HepG2 (cell line): Measurements from ENCODE around the gene ODAD4. TPM values are rescaled to one million over a fixed set of nuclear protein-coding genes. Genes with fewer than 3 reads are reported as not detected.
A peak's percentile ranks its signal among the peaks of the same experiment; 100 is the strongest.

Experiments
- ARNT ChIP-seq: fragments of 450-650 bp; IDR thresholded peaks from 2 replicates; pipeline ENCODE4 v1.6.1; 2017
- ELF4 ChIP-seq: sonication (generic); formaldehyde crosslinking; IDR thresholded peaks from 2 replicates; pipeline ENCODE4 v1.5.0; 2020; ENCODE audit warnings: missing genetic modification reagents, mild to moderate bottlenecking, moderate library complexity, borderline replicate concordance
- GATAD1 ChIP-seq: IDR thresholded peaks from 2 replicates; pipeline ENCODE4 v1.6.1; 2016; ENCODE audit warnings: missing genetic modification reagents, missing compliant biosample characterization
- LCORL ChIP-seq, 2 experiments: fragments of 450-650 bp in 1 of 2; sonication (generic) in 1 of 2; formaldehyde crosslinking in 1 of 2; IDR thresholded peaks; 2 replicates each; pipeline versions ENCODE4 v1.5.0 to v1.6.1; 2017 to 2020; ENCODE audit warnings: antibody characterized with exemption in 1 of 2, missing genetic modification reagents in 1 of 2
- MBNL3 ChIP-seq: fragments of 250-450 bp; sonication (Bioruptor Pico); conservative IDR thresholded peaks from 2 replicates; pipeline ENCODE4 v1.8.0; 2022; ENCODE audit warnings: mild to moderate bottlenecking, inconsistent platforms
- MIER2 ChIP-seq: IDR thresholded peaks from 2 replicates; pipeline ENCODE4 v1.6.1; 2016; ENCODE audit warnings: missing biosample characterization, missing genetic modification reagents
- RXRB ChIP-seq: IDR thresholded peaks from 2 replicates; pipeline ENCODE4 v1.6.1; 2016; ENCODE audit warnings: borderline replicate concordance, missing genetic modification reagents, missing compliant biosample characterization
- SMAD3 ChIP-seq: sonication (generic); formaldehyde crosslinking; IDR thresholded peaks from 2 replicates; pipeline ENCODE4 v1.4.0; 2020; ENCODE audit warnings: missing genetic modification reagents
- SMC3 ChIP-seq: IDR thresholded peaks from 2 replicates; pipeline ENCODE4 v1.6.1; 2011; ENCODE audit warnings: low read length, improper control_type of control experiment
- ZNF773 ChIP-seq: sonication (generic); formaldehyde crosslinking; IDR thresholded peaks from 2 replicates; pipeline ENCODE4 v1.4.0; 2020; ENCODE audit warnings: missing genetic modification reagents, borderline replicate concordance
- ZNF781 ChIP-seq: sonication (generic); formaldehyde crosslinking; IDR thresholded peaks from 2 replicates; pipeline ENCODE4 v1.5.1; 2020; ENCODE audit warnings: borderline replicate concordance, mild to moderate bottlenecking, missing genetic modification reagents; ENCODE audit errors: not compliant biosample characterization
- polyA plus RNA-seq, 8 experiments: library from polyadenylated mRNA; depleted of rRNA in 3 of 8; stranded (reverse) in 7 of 8; unstranded in 1 of 8; fragments of >200 nt; fragmentation: Illumina TruSeq in 4 of 8; extraction: Trizol in 4 of 8; gene quantifications; 2 replicates each; pipeline versions ENCODE4 v1.2.1 to v1.2.3, GENCODE V29; 2011 to 2016; ENCODE audit warnings: low read depth in 4 of 8, missing spikeins in 1 of 8, mixed read lengths in 1 of 8; ENCODE audit not compliant: insufficient read depth in 1 of 8
- total RNA-seq, 5 experiments: library from RNA; depleted of rRNA; stranded (reverse); fragments of >200 nt; fragmentation: Illumina TruSeq; extraction: Trizol; gene quantifications; 2 replicates each; pipeline ENCODE4 v1.2.3, GENCODE V29; 2016; ENCODE audit warnings: low read depth in 1 of 5
- TF ChIP-seq, protein P1 (sequence below): sonication (generic); formaldehyde crosslinking; IDR thresholded peaks from 2 replicates; pipeline ENCODE4 v1.8.1; 2023; ENCODE audit warnings: missing genetic modification reagents, mild to moderate bottlenecking, borderline replicate concordance
- TF ChIP-seq, protein P2 (sequence below): sonication (generic); formaldehyde crosslinking; IDR thresholded peaks from 2 replicates; pipeline ENCODE4 v1.5.0; 2020; ENCODE audit warnings: missing genetic modification reagents

Gene ODAD4
- total and polyA plus RNA-seq, 2 of the 13 experiments (the other 11 are each of a cell fraction or from before 2014, with no cell fraction given) = 0.48 to 0.53 TPM

DNA sequence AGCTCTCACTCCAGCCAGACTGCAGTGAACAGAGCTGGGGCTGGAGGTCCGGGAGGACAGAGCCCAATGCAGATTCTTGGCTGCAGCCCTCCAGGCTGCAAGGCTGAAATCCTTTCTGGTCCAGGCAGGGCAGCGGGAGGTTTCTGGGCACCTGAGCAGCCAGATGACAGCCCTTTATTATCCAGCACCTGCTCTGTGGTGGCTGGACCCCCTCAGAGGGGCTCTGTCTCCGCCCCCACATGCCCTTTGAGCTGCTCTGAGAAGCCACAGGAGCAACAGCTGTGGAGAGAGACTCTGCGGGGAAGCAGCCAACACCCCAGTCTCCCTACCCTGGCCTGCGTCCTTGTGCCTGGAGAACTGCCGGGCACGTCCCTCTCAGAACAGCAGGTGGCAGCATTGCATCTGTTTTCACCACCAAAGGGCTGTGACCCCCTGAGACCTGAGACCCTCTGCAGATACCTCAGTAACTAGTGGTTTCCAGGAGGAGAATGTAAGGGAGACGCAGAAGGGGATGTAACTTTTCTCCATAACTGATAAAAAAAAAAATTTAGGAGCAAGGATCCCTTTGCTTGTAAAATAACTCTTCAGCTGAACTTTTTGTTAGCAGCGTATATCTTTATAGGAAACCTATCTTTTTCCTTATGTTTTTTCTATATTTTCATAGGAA is 32.5 kb downstream of the ODAD4 start (continued):
- TF ChIP-seq ELF4 (CRISPR knock-in tag) (no peak), SMAD3 (0 out of 2 replicates have a peak, but pooled peaks have one; percentile 21), MBNL3 (CRISPR knock-in tag) (no peak), ARNT (no peak), ZNF781 (CRISPR knock-in tag) (peak; percentile 46), MIER2 (CRISPR knock-in tag) (peak; percentile 16; the same call in 1 of the 2 replicates), SMC3 (peak; percentile 90), RXRB (CRISPR knock-in tag) (peak; percentile 57; the same call in 1 of the 2 replicates), GATAD1 (CRISPR knock-in tag) (peak; percentile 55), LCORL (IDR thresholded peaks at IDR 0.05) (no peak), LCORL (CRISPR knock-in tag; IDR thresholded peaks at IDR 0.05) (no peak), ZNF773 (CRISPR knock-in tag) (no peak)
- TF ChIP-seq, protein P1, sequence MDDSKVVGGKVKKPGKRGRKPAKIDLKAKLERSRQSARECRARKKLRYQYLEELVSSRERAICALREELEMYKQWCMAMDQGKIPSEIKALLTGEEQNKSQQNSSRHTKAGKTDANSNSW (CRISPR knock-in tag) = no peak
- TF ChIP-seq, protein P2, sequence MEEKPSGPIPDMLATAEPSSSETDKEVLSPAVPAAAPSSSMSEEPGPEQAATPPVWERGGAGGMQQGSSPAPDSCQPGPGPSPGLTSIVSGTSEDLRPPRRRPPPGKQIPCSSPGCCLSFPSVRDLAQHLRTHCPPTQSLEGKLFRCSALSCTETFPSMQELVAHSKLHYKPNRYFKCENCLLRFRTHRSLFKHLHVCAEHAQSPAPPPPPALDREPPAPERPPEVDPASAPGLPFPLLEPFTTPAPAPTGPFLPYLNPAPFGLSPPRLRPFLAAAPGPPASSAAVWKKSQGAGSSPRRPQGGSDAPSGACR (CRISPR knock-in tag) = no peak
